Calu3 (cell line): ENCODE data around the gene AMER3. TPM values are rescaled to one million over a fixed set of nuclear protein-coding genes. Genes with fewer than 3 reads are reported as not detected.
"Not testable (repeated sequence)": the region's sequence is repeated elsewhere in the genome, so short reads cannot be mapped to it uniquely, and the experiment has no call there.

ENCODE experiments used
- Bru-seq: library from RNA; stranded (reverse); fragments of 400-500 nt; gene quantifications from one replicate; lab custom pipeline; 2021; lab: Mats Ljungman, UMichigan
- BruChase-seq, 2 experiments: library from RNA; stranded (reverse); fragments of 400-500 nt; gene quantifications; one replicate each; lab custom pipeline; 2021; lab: Mats Ljungman, UMichigan
- BruUV-seq: library from RNA; stranded (reverse); fragments of 400-500 nt; replicated peaks from 2 replicates; lab custom pipeline; 2021; lab: Mats Ljungman, UMichigan
- CTCF ChIA-PET: fragments of 300-600 bp; sonication (Branson Sonifier 250); formaldehyde crosslinking; loops from one replicate; lab custom pipeline; 2022; ENCODE audit warnings: antibody characterized with exemption; lab: Charles Lee
- DNase-seq: peaks from one replicate; pipeline ENCODE4 v3.0.0; 2022
- H3K27ac Mint-ChIP-seq: one replicate; pipeline ENCODE4 v1.8.0; 2022; ENCODE audit warnings: mixed read lengths; ENCODE audit not compliant: unreplicated experiment
- H3K27me3 Mint-ChIP-seq: one replicate; pipeline ENCODE4 v1.8.0; 2022; ENCODE audit warnings: mixed read lengths; ENCODE audit not compliant: unreplicated experiment
- H3K36me3 Mint-ChIP-seq: one replicate; pipeline ENCODE4 v1.8.0; 2022; ENCODE audit warnings: mild to moderate bottlenecking, moderate library complexity, mixed read lengths; ENCODE audit not compliant: insufficient read depth, unreplicated experiment
- H3K4me1 Mint-ChIP-seq: one replicate; pipeline ENCODE4 v1.8.0; 2022; ENCODE audit warnings: mild to moderate bottlenecking, low read depth, mixed read lengths; ENCODE audit not compliant: unreplicated experiment
- H3K4me3 Mint-ChIP-seq: one replicate; pipeline ENCODE4 v1.8.0; 2022; ENCODE audit warnings: mild to moderate bottlenecking, low read depth, moderate library complexity, mixed read lengths; ENCODE audit not compliant: unreplicated experiment
- H3K9me3 Mint-ChIP-seq: one replicate; pipeline ENCODE4 v1.8.0; 2022; ENCODE audit warnings: low read depth, mixed read lengths; ENCODE audit not compliant: unreplicated experiment
- intact Hi-C: fragments of 100-400 bp; cut with micrococcal nuclease; formaldehyde crosslinking; loops from one replicate; pipeline ENCODE4 v1.10.0; 2022; ENCODE audit not compliant: unreplicated experiment
- long read RNA-seq: library from polyadenylated mRNA; stranded (forward); transcript quantifications from one replicate; pipeline ENCODE4 v2.0.0, GENCODE V29; 2022
- total RNA-seq: library from RNA; stranded (reverse); gene quantifications from 2 replicates; pipeline ENCODE4 v1.2.3, GENCODE V29; 2022
- TF ChIP-seq, protein P1 (sequence below): fragments of 200-600 bp; IDR thresholded peaks from one replicate; pipeline ENCODE4 v1.8.0; 2022; ENCODE audit warnings: antibody characterized with exemption; ENCODE audit not compliant: unreplicated experiment

Gene AMER3
- total RNA-seq: not detected in 2 replicates
- Bru-seq, nascent RNA: not detected
- BruChase-seq, experiment 1, labeled RNA remaining after a 6-hour chase: not detected
- BruChase-seq, experiment 2, labeled RNA remaining after a 2-hour chase: not detected
- long read RNA-seq: 0 reads

GRCh38 chr2:130755256-130756052 lies at the start of gene AMER3:
AMER3 (plus strand) TSS chr2:130755540; CDS start chr2:130762073, 6,533 bp downstream.
- intact Hi-C loops: no loop called here
- Mint-ChIP-seq H3K36me3 (peaks cover 4% of the 10 kb centered on the region), H3K27me3 (peaks cover 95% of the 10 kb centered on the region), H3K27ac (no peak within 1 kb of the TSS), H3K4me3 (no peak within 1 kb of the TSS), H3K4me1 (no peaks in the 10 kb centered on the region), H3K9me3 (no peaks in the 10 kb centered on the region)
- DNase-seq: no peak
- TF ChIP-seq, protein P1, sequence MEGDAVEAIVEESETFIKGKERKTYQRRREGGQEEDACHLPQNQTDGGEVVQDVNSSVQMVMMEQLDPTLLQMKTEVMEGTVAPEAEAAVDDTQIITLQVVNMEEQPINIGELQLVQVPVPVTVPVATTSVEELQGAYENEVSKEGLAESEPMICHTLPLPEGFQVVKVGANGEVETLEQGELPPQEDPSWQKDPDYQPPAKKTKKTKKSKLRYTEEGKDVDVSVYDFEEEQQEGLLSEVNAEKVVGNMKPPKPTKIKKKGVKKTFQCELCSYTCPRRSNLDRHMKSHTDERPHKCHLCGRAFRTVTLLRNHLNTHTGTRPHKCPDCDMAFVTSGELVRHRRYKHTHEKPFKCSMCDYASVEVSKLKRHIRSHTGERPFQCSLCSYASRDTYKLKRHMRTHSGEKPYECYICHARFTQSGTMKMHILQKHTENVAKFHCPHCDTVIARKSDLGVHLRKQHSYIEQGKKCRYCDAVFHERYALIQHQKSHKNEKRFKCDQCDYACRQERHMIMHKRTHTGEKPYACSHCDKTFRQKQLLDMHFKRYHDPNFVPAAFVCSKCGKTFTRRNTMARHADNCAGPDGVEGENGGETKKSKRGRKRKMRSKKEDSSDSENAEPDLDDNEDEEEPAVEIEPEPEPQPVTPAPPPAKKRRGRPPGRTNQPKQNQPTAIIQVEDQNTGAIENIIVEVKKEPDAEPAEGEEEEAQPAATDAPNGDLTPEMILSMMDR: no peak
- CTCF ChIA-PET: no interaction called here
- BruUV-seq: no TSS peak

DNA sequence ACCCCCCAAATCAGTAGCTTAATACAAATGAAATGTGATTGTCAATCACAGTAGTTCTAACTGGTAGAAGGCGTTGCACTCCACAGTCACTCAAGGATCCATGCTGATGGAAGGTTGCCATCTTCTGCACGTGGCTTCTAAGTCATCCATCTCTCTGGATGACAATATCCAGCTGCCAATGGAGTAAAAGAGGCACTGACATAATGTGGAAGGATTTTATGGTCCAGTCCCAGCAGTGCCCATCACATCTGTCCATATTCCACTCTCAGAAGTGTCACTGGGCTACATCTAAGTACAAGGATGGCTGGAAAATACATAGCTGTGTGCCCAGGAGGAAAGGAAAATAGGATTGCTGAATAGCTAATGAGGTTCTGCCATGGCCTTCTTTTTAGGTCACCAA lies 40.5 kb upstream of the AMER3 start:
- H3K4me1 Mint-ChIP-seq, intact Hi-C loops, H3K27ac Mint-ChIP-seq, BruUV-seq, CTCF ChIA-PET, H3K9me3 Mint-ChIP-seq, DNase-seq, H3K36me3 Mint-ChIP-seq, H3K4me3 Mint-ChIP-seq, H3K27me3 Mint-ChIP-seq: not testable (repeated sequence)

GRCh38 chr2:130720036-130720435 lies 35.3 kb upstream of the AMER3 start:
- no peaks in the 10 kb centered on the region for H3K9me3 Mint-ChIP-seq
- H3K4me3 Mint-ChIP-seq: no peak overlapping the region
- intact Hi-C loops: no loop called here
- peaks cover 30% of the 10 kb centered on the region for H3K27me3 Mint-ChIP-seq
- no peak for DNase-seq
- no peak overlapping the region for H3K27ac Mint-ChIP-seq
- H3K36me3 Mint-ChIP-seq: no peaks in the 10 kb centered on the region
- no TSS peak for BruUV-seq
- H3K4me1 Mint-ChIP-seq: no peaks in the 10 kb centered on the region
- CTCF ChIA-PET: no interaction called here
- TF ChIP-seq, protein P1: no peak

- BruUV-seq: no TSS peak
- peaks cover 30% of the 10 kb centered on the region for H3K27me3 Mint-ChIP-seq
- TF ChIP-seq, protein P1: no peak
- H3K9me3 Mint-ChIP-seq: no peaks in the 10 kb centered on the region
- CTCF ChIA-PET: no interaction called here
- DNase-seq: no peak
- no peaks in the 10 kb centered on the region for H3K4me1 Mint-ChIP-seq
- H3K36me3 Mint-ChIP-seq: no peaks in the 10 kb centered on the region
- intact Hi-C loops: no loop called here
- no peak overlapping the region for H3K4me3 Mint-ChIP-seq
- no peak overlapping the region for H3K27ac Mint-ChIP-seq
Observed at GRCh38 chr2:130720528-130720927, 34.8 kb upstream of the AMER3 start.

DNA sequence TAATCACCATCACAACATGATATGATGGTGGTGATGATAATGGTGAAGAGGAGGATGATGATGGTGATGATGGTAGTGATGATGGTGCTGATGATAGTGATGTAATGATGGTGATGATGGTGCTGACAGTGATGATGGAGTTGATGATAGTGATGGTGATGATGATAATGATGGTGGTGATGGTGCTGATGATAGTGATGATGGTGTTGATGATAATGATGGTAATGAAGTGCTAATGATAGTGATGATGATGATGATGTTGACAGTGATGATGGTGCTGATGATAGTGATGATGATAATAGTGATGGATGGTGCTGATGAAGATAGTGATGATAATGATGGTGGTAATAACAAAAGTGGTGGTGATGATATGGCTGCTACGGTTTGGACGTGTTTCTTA lies 30.9 kb upstream of the AMER3 start:
- CTCF ChIA-PET: no interaction called here
- Mint-ChIP-seq H3K4me3 (no peak overlapping the region), H3K27ac (no peak overlapping the region), H3K27me3 (peaks cover 37% of the 10 kb centered on the region), H3K4me1 (no peaks in the 10 kb centered on the region), H3K9me3 (no peaks in the 10 kb centered on the region), H3K36me3 (peaks cover 9% of the 10 kb centered on the region)
- DNase-seq: no peak
- BruUV-seq: no TSS peak
- intact Hi-C loops: no loop called here
- TF ChIP-seq, protein P1: no peak
